Ureter (tissue), 1 donor: ENCODE results near the gene TMEM72. TPM values are rescaled to one million over a fixed set of nuclear protein-coding genes. Genes with fewer than 3 reads are reported as not detected.

Source experiments
- DNase-seq: peaks from one replicate; pipeline ENCODE4 v3.0.0-alpha.2; 2020; ENCODE audit warnings: low spot score
- total RNA-seq: library from RNA; stranded (reverse); gene quantifications from one replicate; pipeline ENCODE4 v1.2.4, GENCODE V29; 2023
- donor health status: DM: yes; HTN: yes; CAD: no.

TMEM72 gene
- total RNA-seq, 1 donor from 2014 or later, result not detected

DNA sequence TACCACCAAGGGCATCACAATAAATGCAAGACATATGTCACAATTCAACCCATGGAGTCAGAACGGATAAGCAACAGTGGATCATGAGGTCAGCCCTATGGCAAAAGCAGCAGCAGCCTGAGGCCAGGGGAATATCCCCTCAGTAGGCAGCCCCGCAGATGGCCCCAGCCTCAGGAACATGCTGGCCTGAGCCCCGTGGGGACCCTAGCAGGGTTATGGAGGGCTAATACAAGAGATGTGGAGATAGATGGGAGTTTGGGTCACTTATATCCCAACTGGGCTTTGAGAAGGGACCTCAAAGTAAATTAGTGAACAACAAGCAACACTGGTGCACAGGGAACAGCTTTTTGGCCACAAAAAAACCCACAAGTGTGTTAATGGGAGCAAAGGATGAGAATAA is 9.1 kb downstream of the TMEM72 start:
- no peak for DNase-seq

DNA sequence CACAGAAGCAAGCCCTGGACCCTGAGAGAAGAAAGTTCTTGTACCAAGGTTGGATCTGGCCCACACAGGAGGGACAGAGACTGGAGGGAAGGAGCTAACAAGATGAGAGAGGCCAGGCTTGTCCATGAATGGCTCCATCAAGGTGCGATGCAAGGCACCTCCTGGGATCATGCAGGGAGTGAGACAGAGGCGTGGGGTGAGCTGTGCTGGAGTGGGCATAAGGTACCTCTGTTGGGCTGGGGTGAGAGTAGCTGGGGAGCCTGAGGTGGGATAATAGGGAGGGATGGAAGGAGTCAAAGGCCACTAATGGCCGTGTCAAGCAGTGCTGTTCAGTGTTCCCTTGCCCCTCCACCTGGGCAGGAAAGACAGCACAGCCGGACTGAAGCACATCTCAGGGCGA is 9.9 kb downstream of the TMEM72 start:
- no peak for DNase-seq

DNA sequence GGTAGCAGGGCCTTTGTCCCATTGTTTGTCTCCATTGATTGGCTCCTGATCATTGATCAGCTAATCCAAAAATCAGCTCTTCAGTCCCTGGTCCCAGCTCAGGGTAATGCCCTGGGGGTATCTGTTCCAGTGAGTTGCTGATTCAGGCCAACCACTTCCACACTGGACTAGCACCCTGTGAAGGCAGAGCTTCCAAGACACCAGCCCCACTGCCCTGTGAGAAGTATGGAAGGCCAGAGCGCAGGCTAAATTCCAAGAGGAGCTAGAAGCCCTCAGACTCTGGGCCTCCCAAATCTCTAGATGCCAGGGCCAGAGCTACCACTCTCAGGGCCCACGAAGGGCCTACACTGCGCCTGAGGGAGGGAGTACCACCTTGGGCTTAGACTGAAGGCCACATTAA is 10.4 kb downstream of the TMEM72 start:
- DNase-seq, result no peak

DNA sequence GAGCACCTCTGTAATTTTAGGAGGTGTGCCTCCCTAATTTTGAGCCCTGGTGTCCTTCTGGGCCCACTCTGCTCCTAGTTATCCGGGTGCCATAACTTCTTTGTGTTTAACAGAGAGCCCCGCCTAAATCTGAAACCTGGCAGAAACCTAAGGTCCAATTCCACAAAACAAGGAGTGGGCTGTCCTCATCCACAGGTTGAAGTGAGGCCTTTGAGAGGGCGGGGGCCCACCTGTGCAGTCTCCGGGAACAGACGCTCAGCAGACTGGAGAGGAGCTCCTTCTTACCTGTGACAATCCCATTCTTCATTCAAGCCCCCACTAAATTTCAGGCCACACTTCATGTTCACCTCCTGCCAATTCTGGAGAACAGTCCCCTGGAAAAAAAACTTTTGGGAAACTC is 10.9 kb downstream of the TMEM72 start:
- peak; percentile 15 for DNase-seq

DNA sequence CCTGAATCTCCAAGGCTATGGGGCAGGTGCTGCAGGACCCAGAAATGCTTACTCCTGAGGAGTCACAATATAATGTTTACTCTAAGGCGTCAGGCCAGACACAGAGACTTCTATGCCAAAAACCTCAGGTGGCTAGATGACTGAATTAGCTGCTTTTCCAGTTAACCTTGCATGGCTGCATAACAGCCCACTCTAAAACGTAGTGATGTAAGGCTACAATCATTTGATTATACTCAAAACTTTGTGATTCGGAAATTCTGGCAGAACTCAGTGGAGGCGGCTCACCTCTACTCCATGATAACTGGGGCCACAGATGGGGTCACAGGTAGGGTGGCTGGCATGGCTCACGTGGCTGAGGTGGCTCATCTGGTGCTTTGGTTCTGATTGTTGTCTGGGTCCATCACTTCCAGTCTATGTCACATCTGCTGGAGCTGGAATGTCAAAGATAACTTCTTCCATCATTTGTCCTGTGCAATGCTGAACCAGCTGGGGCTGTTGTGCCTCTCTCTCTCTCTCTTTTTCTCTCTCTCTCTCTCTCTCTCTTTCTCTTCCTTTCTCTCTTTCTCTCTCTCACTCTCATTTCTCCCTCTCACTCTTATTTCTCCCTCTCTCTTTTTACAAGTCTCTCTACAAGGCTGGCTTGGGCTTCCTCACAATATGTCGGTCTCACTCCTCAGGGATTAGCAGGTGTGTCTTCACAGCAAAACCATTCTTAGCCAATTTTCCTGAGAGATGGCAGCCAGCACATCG is 11.8 kb downstream of the TMEM72 start:
- DNase-seq, result peak; percentile 19

DNA sequence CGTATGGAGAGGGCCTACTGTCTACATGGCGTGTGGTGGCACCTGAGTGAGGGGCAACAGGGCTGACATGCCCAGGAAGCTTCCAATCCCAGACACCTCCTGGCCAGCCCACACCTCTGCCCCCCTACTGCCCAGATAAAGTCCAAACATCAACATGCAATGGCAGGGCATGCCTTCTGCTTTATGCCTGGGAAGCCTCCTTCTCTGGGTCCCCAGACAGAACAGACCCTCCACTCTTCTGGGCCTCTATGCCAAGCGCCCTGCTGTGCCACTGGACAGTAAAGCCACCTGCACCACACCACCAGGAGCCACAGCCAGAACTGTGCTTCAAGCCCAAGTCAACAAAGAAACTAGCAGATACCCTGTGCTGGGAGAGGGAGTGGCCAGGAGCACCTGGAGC is 12.5 kb downstream of the TMEM72 start:
- DNase-seq, result no peak

DNA sequence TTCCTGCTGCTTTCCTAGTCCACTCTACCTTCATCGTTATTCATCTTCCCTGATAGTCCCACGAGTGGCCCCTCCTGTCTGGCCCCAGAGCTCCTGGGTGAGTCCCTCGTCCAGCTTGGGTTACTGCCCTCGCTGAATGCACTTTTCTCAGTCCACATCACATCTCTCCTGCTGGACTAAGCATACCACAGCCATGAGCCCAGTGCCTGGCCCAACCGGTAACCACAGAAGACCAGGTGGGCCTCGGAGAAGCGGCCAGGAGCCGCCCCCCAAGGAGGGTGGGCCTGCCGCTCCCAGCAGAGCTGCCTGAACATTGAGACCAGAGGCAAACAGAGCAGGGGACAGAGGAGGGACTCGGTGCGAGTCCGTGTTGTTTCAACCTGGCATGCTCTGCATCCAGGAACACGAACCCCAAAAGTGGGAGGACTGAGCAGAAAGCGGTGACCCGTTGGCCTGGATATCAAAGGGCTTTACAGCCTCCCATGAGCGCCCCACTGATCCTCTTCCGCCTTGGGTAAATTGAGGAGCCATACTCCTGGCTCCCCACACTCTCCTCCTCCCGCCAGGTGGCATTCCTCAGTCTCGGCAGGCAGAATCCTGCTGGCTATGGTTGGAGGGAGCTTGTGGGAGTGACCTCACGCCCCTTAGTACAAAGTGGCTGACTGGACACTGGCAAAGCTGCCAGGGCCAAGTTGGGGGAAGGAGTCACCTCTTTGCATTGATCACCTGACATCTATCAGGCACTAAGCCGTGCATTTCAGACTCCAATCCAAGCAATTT is 13.3 kb downstream of the TMEM72 start:
- DNase-seq, result peak; percentile 25

DNA sequence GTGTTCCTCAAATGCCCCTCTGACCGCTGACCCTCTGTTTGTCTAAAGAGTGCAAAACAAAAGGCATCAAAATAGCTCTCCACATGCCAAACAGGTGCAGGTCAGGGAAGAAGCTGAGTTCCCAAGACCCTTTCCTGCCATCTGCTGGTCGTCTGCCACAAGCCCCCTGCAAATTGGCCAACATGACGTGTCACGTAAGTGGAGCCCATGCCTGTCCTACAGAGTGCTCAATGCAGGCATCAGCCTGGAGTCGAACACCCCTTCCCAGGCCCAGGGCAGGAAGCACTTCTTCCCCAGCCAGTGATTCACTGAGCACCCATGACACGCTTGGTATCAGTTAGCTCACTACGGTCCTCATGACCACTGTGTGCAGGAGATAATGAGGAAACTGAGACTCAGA is 14.1 kb downstream of the TMEM72 start:
- DNase-seq, result no peak

DNA sequence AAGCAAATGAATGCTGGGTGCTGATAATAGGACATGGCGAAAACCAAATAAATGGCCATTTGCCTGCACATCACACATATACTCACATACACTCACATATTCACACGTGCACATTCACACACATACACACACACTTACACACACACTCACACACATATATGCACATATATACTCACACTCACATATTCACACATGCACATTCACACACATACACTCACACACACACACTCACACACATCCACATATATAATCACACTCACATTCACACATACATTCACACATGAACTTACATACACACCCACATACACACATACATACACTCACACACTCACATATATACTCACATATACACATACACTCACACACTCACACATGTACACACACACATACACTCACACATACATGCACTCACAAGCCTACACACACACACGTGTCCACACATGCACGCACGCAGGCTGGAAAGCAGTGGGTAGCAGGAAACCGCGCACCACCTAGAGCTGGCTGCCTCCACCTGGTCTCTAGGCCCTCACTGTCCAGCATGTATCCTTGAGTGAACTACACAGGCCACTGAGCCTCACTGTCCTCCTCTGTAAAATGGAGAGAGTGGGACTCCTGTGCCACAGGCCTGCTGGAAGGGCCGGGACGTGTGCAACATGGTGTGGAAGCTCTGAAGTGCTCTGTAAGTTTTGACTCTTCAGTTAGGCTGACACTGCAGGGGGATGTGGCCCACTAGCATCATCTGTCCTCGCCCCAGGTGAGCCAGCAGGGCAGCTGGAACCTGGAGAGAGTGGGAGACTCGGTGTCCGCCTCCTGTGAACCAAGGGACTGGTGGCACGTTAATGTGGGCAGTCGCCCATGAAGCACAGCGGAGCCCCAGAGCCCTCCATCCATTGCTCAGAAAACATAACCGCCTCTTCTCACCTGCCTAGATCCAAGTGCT is 14.9 kb downstream of the TMEM72 start:
- peak; percentile 15 for DNase-seq

DNA sequence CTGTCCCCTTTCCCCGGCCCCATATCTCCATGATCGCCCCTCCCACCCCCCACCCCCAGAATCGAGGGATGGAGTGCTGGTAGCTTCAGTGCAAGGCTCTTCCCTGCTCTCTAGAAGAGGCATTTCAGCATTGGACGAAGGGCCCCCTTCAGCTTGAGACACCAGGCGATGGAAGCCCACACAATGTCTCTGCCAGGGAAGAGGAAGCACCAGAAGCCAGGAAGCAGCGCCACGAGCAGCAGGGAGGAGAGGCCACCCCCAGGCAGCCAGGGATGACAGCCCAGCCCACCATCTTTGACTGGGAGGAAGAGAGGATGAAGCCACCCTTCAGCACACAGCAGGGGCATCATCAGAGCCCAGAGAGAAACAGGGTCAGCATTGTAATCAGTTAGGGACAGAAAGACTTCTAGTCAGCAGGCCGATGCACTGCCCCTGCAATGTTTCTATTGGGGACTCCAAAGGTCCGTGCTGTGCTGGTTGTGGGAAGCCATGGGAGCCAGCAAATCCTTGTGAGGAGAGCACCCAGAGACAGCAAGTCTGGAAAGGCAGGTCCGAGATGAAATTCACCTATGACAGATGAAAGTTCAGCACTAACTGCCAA is 15.7 kb downstream of the TMEM72 start:
- DNase-seq, result no peak

DNA sequence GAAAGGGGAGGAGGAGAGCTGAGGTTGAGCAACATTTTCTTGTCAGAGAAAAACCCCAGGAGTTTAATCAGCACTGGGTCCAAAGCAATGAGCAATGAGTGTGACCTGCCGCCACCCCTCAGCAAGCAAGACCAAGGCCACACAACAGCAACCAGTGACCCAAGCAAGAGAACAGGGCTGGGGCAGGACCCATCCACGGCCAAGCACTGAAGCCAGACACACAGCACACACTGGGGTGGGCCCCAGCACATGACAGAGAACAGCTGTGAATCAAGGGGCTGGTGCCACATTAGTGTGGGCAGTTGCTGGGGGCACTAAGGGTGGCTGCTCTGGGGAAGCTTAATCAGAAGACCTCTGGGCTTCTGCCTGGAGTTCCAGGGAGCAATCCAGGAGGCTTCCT is 16.2 kb downstream of the TMEM72 start:
- DNase-seq, result no peak

DNA sequence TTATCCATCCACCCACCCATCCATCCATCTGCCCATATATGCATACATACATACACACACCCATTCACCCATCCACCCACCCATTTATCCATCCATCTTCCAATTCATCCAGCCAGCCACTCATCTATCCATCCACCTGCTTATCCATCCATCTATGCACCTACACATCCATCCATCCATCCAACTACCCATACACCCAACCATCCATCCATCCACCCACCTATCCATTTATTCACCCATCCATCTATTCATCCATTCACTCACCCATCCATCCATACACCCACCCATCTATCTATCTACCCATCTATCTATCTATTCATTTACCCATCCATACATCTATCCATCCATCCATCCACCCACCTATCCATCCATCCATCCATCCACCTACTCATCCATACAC is 17.3 kb downstream of the TMEM72 start:
- DNase-seq, result no peak

DNA sequence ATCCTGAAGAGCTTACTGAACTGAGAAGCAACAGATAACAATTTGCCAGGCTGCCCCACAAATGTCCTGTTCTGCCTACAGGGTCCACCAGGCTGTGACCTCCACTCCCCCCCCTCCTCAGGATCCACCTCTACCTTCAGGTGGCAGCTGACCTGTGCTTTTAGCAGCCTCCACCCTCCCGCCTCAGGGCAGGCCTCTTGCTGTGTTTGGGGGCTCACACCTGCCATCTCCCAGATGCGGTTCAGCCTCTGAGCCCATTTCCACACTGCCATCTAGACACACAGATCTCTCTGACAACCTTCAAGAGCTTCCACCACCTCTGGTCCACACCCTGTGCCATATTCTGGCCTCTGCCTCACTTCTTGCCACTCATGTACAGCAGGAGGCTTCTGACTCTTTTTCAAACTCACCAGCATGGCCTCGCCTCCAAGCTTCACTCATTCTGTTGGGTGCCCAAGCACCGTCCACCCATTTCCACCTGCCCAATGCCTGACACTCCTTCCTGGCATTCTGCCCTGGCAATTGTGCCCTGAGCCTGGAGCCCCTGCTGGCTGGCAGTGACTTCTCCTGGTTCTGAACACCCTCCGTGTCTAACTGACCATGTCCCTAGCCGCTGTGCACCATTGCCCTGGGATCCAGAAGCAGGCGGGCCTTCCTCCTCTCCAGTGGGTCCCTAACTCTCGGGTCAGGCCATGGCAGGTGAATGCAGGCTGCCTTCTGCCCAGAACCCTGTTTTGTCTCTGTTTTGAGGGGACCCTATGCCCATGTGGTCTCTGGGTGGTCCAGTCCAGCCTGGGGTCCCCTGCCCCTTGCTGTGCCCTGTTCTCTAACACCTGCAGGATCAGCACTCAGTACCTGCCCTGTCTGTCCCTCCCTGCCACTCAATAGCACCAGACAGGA is 18.5 kb downstream of the TMEM72 start:
- no peak for DNase-seq

DNA sequence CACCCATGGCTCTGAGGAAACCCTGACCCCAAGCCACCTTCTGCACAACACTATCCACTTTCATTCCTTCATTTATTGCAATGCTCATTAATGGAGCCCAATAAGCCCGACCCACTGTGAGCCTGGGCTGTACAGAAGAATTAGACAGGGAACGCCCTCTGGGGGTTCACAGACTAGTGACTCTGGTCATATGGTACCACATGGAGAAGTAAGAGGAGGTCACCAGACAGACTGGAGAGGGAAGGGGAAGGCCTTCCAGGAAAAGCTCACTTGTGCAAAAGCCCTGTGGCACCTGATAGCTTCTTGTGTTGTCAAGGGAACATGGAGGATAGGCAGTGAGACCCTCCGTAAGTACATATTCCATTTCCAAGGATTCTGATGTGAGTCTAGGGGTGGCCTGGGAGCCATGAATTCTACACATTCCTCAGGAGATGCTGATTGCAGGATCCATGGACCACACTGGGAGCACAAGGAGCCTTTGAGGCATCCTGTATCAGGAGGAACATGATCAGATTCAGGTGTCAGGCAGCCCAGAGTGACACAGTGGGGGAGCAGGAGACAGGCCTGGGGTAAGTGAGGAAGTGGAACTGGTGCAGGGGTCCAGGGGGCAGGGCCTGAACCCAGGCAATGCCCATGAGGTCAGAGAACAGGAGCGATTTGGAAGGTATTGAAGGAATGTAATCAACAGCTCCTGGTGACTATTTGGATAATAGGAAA is 19.9 kb downstream of the TMEM72 start:
- DNase-seq, result peak; percentile 33

DNA sequence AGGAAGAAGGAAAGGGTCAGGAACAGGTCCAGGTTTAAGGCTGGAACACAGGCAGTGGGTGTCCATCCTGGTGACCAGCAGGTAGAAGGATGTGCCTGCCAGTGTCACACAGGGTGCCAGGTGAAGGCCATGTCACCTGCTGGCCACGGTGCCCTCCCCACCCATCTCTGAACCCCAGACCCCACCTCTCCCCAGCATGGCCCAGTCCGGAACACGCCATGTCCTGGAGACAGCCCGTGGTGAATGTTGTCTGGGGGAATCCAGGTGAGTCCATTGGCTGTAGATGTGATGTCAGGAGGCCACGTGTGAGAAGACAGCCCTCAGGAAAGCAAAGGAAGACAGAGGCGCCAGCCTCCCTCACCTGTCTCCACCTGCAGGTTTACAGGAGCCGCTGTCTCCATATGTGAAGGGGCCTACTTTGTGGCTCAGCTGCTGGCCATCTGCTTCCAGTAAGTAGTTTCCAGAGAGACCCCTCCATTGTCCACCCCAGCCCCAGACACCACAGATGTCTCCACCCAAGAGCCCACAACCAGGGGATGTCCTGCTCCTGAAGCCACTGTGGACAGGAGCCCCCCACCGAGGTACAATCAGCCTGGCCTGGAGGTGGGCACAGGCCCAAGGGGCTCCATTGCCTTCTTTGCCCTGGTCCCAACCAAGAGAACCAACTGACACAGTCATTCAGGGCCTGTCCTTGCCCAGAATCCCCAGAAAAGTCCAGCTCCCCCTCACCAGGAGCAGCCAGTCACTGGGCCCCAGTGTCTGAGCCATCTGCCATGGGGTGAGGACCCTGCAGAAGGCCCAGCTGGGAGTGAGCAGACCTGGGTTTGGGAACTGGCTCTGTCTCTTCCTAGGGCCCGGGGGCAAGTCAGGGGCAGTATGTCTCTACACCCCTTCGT is 20.7 kb downstream of the TMEM72 start:
- DNase-seq, result peak; percentile 41

DNA sequence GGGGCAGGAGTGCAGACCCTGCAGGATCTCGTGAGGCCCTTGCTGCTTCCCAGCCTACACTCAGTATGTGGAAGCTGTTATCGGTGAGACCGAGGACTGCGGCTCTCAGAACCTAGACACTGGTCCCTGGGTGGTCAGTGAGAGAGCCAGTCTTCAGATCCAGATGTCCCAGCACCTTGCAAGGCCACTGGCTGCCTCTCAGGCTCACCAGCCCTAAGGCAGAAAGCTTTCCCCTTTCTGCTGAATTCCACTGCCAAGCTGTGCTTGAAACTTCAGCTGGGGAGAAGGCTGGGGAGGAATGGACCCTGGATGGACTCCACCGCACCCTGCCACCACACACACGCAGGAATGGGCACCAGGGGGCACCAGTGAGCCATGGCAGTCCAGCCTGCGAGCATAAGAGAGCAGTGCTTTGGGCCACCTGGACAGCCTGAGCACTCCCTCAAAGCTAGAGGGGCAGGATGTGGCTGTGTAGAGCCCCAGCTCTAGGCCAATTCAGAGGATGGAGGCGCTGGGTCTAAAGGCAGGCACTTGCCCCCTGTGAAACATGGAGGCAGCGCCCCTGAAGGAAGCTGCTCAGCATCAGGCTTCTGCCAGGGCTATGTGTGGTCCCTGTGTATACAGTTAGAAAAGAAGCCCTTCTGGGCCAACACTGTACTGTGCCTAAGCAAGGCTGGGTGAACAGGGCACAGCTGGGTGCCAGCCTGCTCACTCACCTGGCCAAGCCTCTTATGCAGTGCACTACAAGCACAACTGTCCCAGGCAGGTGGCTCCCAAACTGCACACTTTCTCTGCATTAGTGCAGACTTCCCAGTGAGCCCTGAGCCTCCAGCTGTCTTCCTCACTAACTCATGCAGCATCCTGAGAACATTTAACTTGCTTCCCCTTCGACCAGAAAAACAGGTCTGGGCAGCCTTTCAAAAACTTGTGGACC is 21.6 kb downstream of the TMEM72 start:
- peak; percentile 91 for DNase-seq

DNA sequence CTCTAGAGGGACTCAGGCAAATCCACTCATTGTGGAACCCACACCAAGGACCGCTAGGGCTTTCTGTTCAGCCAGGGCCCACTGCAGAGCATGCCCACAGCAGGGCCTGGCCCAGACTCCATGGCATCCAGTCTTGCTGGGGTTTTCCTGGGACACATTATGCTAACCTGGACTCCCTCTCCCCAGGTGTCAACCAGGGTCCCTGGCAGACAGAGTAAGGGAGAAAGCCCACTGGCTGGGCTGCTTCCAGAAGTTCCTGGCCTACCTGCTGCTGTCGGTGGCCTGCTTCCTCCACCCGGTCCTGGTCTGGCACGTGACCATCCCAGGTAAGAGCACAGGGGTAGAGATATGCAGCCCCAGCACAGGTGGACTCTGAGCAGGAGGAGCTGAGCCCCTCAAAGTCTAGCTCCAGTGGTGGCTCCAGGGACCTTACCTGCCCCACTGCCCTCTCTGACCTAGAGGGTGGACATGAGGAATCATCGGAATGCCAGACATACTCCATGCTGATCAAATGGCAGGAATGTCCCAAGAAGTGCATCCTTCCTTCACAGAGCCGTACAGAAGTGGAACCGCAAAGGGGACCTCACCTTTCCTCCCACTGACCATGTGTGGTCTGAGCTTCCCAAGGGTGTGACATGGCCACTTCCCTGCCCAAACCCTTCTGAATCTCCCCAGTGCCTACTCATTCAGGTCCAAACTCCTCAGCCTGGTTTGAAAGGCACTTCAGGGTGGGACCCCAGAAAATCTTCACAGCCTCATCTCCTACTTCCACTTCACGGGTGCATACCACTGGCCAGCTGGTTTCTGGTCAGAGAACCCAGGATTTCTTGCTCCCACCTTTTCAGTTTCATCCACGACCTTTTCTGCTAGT is 22.5 kb downstream of the TMEM72 start:
- DNase-seq, result peak; percentile 32
